NCI-H146 treated with DMSO at 0.1 percent for 48 hours (cell line): Measurements from ENCODE around the gene AP1AR.
"Not testable (repeated sequence)": the region's sequence is repeated elsewhere in the genome, so short reads cannot be mapped to it uniquely, and the experiment has no call there.

Experiments used
- DNase-seq: peaks from one replicate; lab custom pipeline; 2025; ENCODE audit not compliant: unreplicated experiment; lab: John Stamatoyannopoulos, UW

Gene AP1AR

GRCh38 chr4:112277705-112278448, 46.3 kb downstream of the AP1AR start:
- no peak for DNase-seq

GRCh38 chr4:112279025-112279881, 47.7 kb downstream of the AP1AR start:
- no peak for DNase-seq

- DNase-seq = no peak
Measured at GRCh38 chr4:112279882-112280315, 48.3 kb downstream of the AP1AR start.

- no peak for DNase-seq
Measured at GRCh38 chr4:112280386-112281056, 48.9 kb downstream of the AP1AR start.

GRCh38 chr4:112281895-112282398, 50.4 kb downstream of the AP1AR start:
- DNase-seq = not testable (repeated sequence)

- DNase-seq = no peak
Measured at GRCh38 chr4:112282860-112283667, 51.5 kb downstream of the AP1AR start.

GRCh38 chr4:112284166-112284565, 52.6 kb downstream of the AP1AR start:
- no peak for DNase-seq

GRCh38 chr4:112284662-112285411, 53.2 kb downstream of the AP1AR start:
- no peak for DNase-seq

- no peak for DNase-seq
Measured at GRCh38 chr4:112287258-112287989, 55.8 kb downstream of the AP1AR start.

GRCh38 chr4:112288455-112288854, 56.9 kb downstream of the AP1AR start:
- DNase-seq = no peak

GRCh38 chr4:112289407-112290253, 58.0 kb downstream of the AP1AR start:
- DNase-seq = no peak

GRCh38 chr4:112290341-112290740, 58.8 kb downstream of the AP1AR start:
- no peak for DNase-seq

- DNase-seq = no peak
Measured at GRCh38 chr4:112296949-112297880, 65.6 kb downstream of the AP1AR start, which contains the start of gene ALPK1. Gene ALPK1 (plus strand): TSS chr4:112297369.

GRCh38 chr4:112299721-112300120, 68.1 kb downstream of the AP1AR start:
- DNase-seq = no peak

GRCh38 chr4:112302320-112303274, 71.0 kb downstream of the AP1AR start:
- DNase-seq = no peak

GRCh38 chr4:112305477-112305876, 73.9 kb downstream of the AP1AR start:
- not testable (repeated sequence) for DNase-seq
